ENCODE data around the gene GMPPA. TPM values are rescaled to one million over a fixed set of nuclear protein-coding genes. Genes with fewer than 3 reads are reported as not detected.

Gene GMPPA
- total RNA-seq, 2 donors from 2014 or later, result 36.9 to 38.2 TPM

GRCh38 chr2:219552382-219553167 lies 53.9 kb downstream of the GMPPA start:
- Histone ChIP-seq H3K4me1 (ENCODE audit: control insufficient read depth, insufficient read depth, low read length) (peaks cover 4% of the 10 kb centered on the region), H3K36me3 (ENCODE audit: control insufficient read depth, insufficient read depth, low read length) (no peaks in the 10 kb centered on the region), H3K9me3 (ENCODE audit: control insufficient read depth, low read length) (no peaks in the 10 kb centered on the region), H3K27me3 (ENCODE audit: control insufficient read depth, insufficient read depth, low read length, poor library complexity, severe bottlenecking) (peaks cover 26% of the 10 kb centered on the region), H3K9ac (ENCODE audit: extremely low read depth, low read length, poor library complexity, severe bottlenecking) (no peak overlapping the region), H3K4me3 (ENCODE audit: low read length) (peak overlapping the region; percentile 84), H3K27ac (ENCODE audit: low read depth, low read length) (no peak overlapping the region)
- TF ChIP-seq CTCF (conservative IDR thresholded peaks at IDR 0.05), result no peak
- peak overlapping the region; percentile 70 for H3K4me3 Mint-ChIP-seq
- DNase-seq, result peak; percentile 98
- H3K9me3 Mint-ChIP-seq, result no peaks in the 10 kb centered on the region
- H3K27ac Mint-ChIP-seq, result no peak overlapping the region
- WGBS, 2 experiments (ENCODE audit: insufficient coverage in 1 of 2, insufficient read length in 1 of 2), result 2 to 6% methylated on average over 42 to 99 of the region's 99 CpGs
- H3K36me3 Mint-ChIP-seq (ENCODE audit: low read depth), result peaks cover 21% of the 10 kb centered on the region
- H3K4me1 Mint-ChIP-seq, result no peaks in the 10 kb centered on the region
- peaks cover 52% of the 10 kb centered on the region for H3K27me3 Mint-ChIP-seq (ENCODE audit: insufficient read depth)

DNA sequence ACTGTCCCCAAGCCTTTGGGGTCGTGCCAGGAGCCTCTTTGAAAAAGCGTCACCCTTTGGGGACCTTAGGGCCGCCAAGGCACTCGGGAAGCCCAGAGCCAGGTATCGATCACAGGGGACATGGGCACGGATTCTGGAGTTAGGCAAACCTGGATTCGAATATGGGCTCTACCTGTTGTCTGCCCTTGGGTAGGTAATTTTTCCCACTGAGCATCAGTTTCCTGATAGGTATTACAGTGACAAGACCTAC lies 54.4 kb downstream of the GMPPA start:
- H3K9me3 Mint-ChIP-seq, result no peaks in the 10 kb centered on the region
- peak overlapping the region; percentile 70 for H3K4me3 Mint-ChIP-seq
- Histone ChIP-seq H3K27ac (ENCODE audit: low read depth, low read length) (no peak overlapping the region), H3K4me3 (ENCODE audit: low read length) (peak overlapping the region; percentile 84), H3K4me1 (ENCODE audit: control insufficient read depth, insufficient read depth, low read length) (peaks cover 4% of the 10 kb centered on the region), H3K9me3 (ENCODE audit: control insufficient read depth, low read length) (no peaks in the 10 kb centered on the region), H3K9ac (ENCODE audit: extremely low read depth, low read length, poor library complexity, severe bottlenecking) (no peak overlapping the region), H3K36me3 (ENCODE audit: control insufficient read depth, insufficient read depth, low read length) (no peaks in the 10 kb centered on the region), H3K27me3 (ENCODE audit: control insufficient read depth, insufficient read depth, low read length, poor library complexity, severe bottlenecking) (peaks cover 26% of the 10 kb centered on the region)
- H3K36me3 Mint-ChIP-seq (ENCODE audit: low read depth), result peaks cover 21% of the 10 kb centered on the region
- no peak overlapping the region for H3K27ac Mint-ChIP-seq
- DNase-seq, result no peak
- WGBS, 2 experiments (ENCODE audit: insufficient coverage in 1 of 2, insufficient read length in 1 of 2), result 50 to 58% methylated on average over 3 to 7 of the region's 7 CpGs
- TF ChIP-seq CTCF (conservative IDR thresholded peaks at IDR 0.05), result no peak
- no peaks in the 10 kb centered on the region for H3K4me1 Mint-ChIP-seq
- peaks cover 52% of the 10 kb centered on the region for H3K27me3 Mint-ChIP-seq (ENCODE audit: insufficient read depth)

DNA sequence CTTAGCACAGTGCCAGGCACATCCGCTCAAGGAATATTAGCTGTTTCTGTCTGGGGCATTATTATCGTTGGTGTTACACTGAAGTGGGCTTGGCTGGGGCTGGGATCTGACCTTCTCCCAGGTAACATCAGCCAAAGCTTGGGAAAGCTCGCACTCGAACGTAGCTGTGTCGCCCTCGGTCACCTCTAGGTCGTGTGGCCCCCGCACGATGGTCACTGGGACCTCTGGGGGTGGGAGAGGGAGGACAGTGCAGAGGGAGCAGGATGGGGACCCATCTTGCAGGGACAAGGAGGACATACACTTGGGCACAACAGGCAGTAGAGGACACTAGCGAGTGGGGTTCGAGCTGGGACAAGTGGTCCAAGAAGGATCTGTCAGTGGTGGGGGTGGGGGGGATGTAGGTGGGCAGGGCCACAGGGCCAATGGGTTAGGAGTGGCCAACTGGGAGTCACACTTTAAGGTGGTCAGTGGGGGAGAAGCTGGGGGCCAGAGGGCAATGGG lies 54.8 kb downstream of the GMPPA start:
- H3K9me3 Mint-ChIP-seq, result no peaks in the 10 kb centered on the region
- WGBS, 2 experiments (ENCODE audit: insufficient coverage in 1 of 2, insufficient read length in 1 of 2), result 86 to 90% methylated on average over 12 of the region's 12 CpGs
- peak overlapping the region; percentile 70 for H3K4me3 Mint-ChIP-seq
- Histone ChIP-seq H3K36me3 (ENCODE audit: control insufficient read depth, insufficient read depth, low read length) (no peaks in the 10 kb centered on the region), H3K4me3 (ENCODE audit: low read length) (no peak overlapping the region), H3K9ac (ENCODE audit: extremely low read depth, low read length, poor library complexity, severe bottlenecking) (no peak overlapping the region), H3K9me3 (ENCODE audit: control insufficient read depth, low read length) (no peaks in the 10 kb centered on the region), H3K27me3 (ENCODE audit: control insufficient read depth, insufficient read depth, low read length, poor library complexity, severe bottlenecking) (peaks cover 26% of the 10 kb centered on the region), H3K4me1 (ENCODE audit: control insufficient read depth, insufficient read depth, low read length) (peaks cover 4% of the 10 kb centered on the region), H3K27ac (ENCODE audit: low read depth, low read length) (no peak overlapping the region)
- no peak for TF ChIP-seq CTCF (conservative IDR thresholded peaks at IDR 0.05)
- peaks cover 49% of the 10 kb centered on the region for H3K27me3 Mint-ChIP-seq (ENCODE audit: insufficient read depth)
- H3K4me1 Mint-ChIP-seq, result no peaks in the 10 kb centered on the region
- no peak overlapping the region for H3K27ac Mint-ChIP-seq
- no peak for DNase-seq
- peaks cover 23% of the 10 kb centered on the region for H3K36me3 Mint-ChIP-seq (ENCODE audit: low read depth)

Data from endodermal cell (in vitro differentiated cells).